Uterus (tissue), 2 donors: ENCODE measurements around the gene KDM2B.

Experiments used
- POLR2A ChIP-seq, 2 donors: fragments of 450-650 bp; IDR thresholded peaks; one replicate each; pipeline ENCODE4 v1.6.1; 2016; ENCODE audit warnings: antibody characterized with exemption in 2 of 2, mild to moderate bottlenecking in 1 of 2, moderate library complexity in 1 of 2
- TF ChIP-seq, protein P1 (sequence below), 4 experiments: fragments of 200-600 bp in 2 of 4; fragments of 450-650 bp in 2 of 4; sonication (generic) in 2 of 4; IDR thresholded peaks; one replicate each; pipeline ENCODE4 v1.5.1; 2016 to 2019; ENCODE audit warnings: antibody characterized with exemption in 4 of 4, mild to moderate bottlenecking in 2 of 4, moderate library complexity in 1 of 4

GRCh38 chr12:121595520-121595919 is 14.7 kb upstream of the KDM2B start:
- TF ChIP-seq, protein P1, sequence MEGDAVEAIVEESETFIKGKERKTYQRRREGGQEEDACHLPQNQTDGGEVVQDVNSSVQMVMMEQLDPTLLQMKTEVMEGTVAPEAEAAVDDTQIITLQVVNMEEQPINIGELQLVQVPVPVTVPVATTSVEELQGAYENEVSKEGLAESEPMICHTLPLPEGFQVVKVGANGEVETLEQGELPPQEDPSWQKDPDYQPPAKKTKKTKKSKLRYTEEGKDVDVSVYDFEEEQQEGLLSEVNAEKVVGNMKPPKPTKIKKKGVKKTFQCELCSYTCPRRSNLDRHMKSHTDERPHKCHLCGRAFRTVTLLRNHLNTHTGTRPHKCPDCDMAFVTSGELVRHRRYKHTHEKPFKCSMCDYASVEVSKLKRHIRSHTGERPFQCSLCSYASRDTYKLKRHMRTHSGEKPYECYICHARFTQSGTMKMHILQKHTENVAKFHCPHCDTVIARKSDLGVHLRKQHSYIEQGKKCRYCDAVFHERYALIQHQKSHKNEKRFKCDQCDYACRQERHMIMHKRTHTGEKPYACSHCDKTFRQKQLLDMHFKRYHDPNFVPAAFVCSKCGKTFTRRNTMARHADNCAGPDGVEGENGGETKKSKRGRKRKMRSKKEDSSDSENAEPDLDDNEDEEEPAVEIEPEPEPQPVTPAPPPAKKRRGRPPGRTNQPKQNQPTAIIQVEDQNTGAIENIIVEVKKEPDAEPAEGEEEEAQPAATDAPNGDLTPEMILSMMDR (IDR thresholded peaks at IDR 0.05) = no peak
- TF ChIP-seq POLR2A (IDR thresholded peaks at IDR 0.05) = no peak
